NCI-H2171 treated with DMSO at 0.1 percent for 48 hours (cell line): ENCODE data around the gene ASPSCR1.
A peak's percentile ranks its signal among the peaks of the same experiment; 100 is the strongest.
"Not testable (repeated sequence)": the region's sequence is repeated elsewhere in the genome, so short reads cannot be mapped to it uniquely, and the experiment has no call there.

Source experiments
- DNase-seq: peaks from one replicate; lab custom pipeline; 2025; lab: John Stamatoyannopoulos, UW

ASPSCR1 gene

GRCh38 chr17:82023447-82024241 is 46.2 kb downstream of the ASPSCR1 start:
- DNase-seq = peak; percentile 29

- no peak for DNase-seq
Measured at GRCh38 chr17:82024859-82025258, 47.4 kb downstream of the ASPSCR1 start.

GRCh38 chr17:82025401-82026107 is 48.1 kb downstream of the ASPSCR1 start:
- no peak for DNase-seq

GRCh38 chr17:82028246-82028645 is 50.8 kb downstream of the ASPSCR1 start:
- no peak for DNase-seq

- DNase-seq = no peak
Measured at GRCh38 chr17:82028966-82029365, 51.5 kb downstream of the ASPSCR1 start.

- no peak for DNase-seq
Measured at GRCh38 chr17:82029391-82029790, 52.0 kb downstream of the ASPSCR1 start.

GRCh38 chr17:82029990-82030469 is 52.6 kb downstream of the ASPSCR1 start:
- no peak for DNase-seq

GRCh38 chr17:82030470-82031302 is 53.3 kb downstream of the ASPSCR1 start:
- DNase-seq = peak; percentile 74

- peak; percentile 71 for DNase-seq
Measured at GRCh38 chr17:82031303-82031884, 54.0 kb downstream of the ASPSCR1 start, which contains the start of gene RAC3. Gene RAC3, plus strand, starts transcription at chr17:82031678. Its CDS starts 84 bp downstream, at chr17:82031762.

GRCh38 chr17:82031885-82032627 is 54.6 kb downstream of the ASPSCR1 start:
- DNase-seq = peak; percentile 39

- no peak for DNase-seq
Measured at GRCh38 chr17:82033359-82034085, 56.1 kb downstream of the ASPSCR1 start.

GRCh38 chr17:82034371-82035011 is 57.1 kb downstream of the ASPSCR1 start:
- no peak for DNase-seq

- DNase-seq = no peak
Measured at GRCh38 chr17:82035488-82035887, 58.1 kb downstream of the ASPSCR1 start.

GRCh38 chr17:82035956-82036633 is 58.7 kb downstream of the ASPSCR1 start:
- DNase-seq = no peak

GRCh38 chr17:82036634-82037091 is 59.2 kb downstream of the ASPSCR1 start:
- no peak for DNase-seq

- DNase-seq = peak; percentile 90
Measured at GRCh38 chr17:82037092-82037888, 59.9 kb downstream of the ASPSCR1 start, which contains the start of gene DCXR. Gene DCXR, minus strand, starts transcription at chr17:82037697. Its CDS starts 15 bp downstream, at chr17:82037682.

- DNase-seq = no peak
Measured at GRCh38 chr17:82037889-82038195, 60.4 kb downstream of the ASPSCR1 start.

- not testable (repeated sequence) for DNase-seq
Measured at GRCh38 chr17:82038796-82039409, 61.5 kb downstream of the ASPSCR1 start.
